Dermis microvascular lymphatic vessel endothelial cell (primary cell): ENCODE measurements around the gene MYH7. TPM values are rescaled to one million over a fixed set of nuclear protein-coding genes. Genes with fewer than 3 reads are reported as not detected.

Source experiments
- DNase-seq, 2 donors: peaks; one replicate each; pipeline versions ENCODE4 v3.0.0 to v3.0.0-alpha.2; 2010; ENCODE audit warnings: low read depth in 2 of 2
- total RNA-seq: library from RNA; depleted of rRNA; stranded (reverse); fragments of >200 nt; gene quantifications from 2 replicates; pipeline ENCODE4 v1.2.1, GENCODE V29; 2014

MYH7 gene
- total RNA-seq, 1 donor from 2014 or later: not detected

DNA sequence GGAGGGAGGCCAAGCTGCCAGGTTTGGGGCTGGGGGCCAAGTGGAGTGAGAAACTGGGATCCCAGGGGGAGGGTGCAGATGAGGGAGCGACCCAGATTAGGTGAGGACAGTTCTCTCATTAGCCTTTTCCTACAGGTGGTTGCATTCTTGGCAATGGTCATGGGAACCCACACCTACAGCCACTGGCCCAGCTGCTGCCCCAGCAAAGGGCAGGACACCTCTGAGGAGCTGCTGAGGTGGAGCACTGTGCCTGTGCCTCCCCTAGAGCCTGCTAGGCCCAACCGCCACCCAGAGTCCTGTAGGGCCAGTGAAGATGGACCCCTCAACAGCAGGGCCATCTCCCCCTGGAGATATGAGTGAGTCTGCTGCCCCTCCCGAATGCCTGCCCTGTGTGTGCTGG is 62.4 kb downstream of the MYH7 start:
- DNase-seq: no peak

DNA sequence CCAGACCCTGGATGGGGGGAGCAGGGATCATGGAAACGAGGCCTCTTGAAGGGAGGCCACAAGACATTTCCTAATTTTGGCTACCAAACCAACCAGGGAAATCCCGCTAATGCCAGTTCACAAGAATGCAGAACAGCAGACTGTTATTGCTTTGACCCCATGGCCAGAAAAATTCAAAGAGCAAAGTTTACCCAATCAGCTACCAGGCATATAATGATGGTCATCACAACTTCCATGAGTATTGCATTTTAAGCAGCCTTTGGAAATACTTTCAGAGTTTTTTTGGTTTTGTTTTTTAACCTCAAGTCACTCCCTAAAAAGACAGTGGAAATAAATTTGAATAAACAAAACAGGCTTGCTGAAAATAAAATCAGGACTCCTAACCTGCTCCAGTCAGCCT is 63.0 kb downstream of the MYH7 start, which contains the start of gene IL25:
Gene IL25, plus strand, starts transcription at position 301 of the 400 bp plus-strand sequence.
- no peak for DNase-seq

DNA sequence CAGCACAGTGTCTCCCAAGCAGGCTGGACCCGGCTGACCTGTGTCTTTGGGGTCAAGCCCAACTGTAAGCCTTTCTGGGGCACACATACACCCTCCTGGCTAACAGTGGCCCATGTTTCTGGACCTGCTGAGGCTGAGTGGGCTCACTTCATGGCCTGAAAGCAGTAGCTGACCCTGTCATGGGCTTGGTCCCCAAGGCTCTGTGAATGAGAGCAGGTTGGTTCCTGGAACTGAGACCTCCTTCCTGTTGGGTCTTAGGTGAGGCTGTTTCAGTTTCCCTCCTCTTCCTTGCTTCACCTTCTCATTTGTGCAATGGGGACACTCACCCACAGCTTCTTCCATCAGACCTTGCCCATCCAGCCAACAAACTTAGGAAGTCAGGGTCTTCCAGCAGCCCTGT is 63.6 kb downstream of the MYH7 start:
- DNase-seq: no peak

DNA sequence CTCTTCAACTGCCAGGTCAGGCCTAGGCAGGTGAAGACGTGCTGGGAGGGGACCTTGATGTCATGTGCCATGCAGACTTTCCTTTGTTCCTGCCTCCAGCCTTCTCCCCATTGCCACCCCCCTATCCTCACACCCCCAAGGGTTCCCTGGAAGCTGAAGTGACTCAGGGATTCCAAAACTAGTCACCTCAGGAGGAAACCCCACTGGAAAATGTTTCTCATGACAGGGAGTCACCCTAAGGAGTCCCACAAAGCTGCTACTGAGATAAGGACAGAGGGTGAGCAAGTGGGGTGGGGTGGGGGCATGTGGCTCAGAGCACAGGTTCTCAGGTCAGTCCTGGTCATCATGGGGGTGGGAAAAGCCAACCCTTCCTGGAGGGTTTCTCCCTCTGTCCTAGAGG is 65.2 kb downstream of the MYH7 start:
- no peak for DNase-seq

DNA sequence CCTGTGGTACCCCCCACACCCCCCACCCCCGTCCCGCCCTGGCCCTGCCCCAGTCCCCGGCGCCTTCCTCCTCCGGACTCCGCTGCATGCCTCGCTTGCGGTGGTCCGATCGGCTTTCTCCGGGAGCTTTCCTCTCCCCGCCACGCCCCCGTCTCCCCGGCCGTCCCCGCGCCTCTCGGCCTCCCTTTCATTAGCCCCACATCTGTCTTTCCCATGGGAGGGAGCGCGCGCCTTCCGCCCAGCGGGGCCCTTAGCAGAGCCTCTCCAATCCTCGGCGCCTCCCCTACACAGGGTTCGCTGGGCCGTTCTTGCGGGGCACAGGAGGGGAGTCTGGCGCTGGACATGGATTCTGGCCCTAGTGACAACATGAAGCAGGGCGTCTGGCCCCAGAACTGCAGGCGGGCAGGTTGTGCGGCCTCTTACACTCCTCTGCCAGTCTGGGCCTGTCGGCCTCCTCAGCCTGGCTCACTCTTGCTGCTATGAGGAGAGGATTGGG is 69.0 kb downstream of the MYH7 start:
- no peak for DNase-seq

DNA sequence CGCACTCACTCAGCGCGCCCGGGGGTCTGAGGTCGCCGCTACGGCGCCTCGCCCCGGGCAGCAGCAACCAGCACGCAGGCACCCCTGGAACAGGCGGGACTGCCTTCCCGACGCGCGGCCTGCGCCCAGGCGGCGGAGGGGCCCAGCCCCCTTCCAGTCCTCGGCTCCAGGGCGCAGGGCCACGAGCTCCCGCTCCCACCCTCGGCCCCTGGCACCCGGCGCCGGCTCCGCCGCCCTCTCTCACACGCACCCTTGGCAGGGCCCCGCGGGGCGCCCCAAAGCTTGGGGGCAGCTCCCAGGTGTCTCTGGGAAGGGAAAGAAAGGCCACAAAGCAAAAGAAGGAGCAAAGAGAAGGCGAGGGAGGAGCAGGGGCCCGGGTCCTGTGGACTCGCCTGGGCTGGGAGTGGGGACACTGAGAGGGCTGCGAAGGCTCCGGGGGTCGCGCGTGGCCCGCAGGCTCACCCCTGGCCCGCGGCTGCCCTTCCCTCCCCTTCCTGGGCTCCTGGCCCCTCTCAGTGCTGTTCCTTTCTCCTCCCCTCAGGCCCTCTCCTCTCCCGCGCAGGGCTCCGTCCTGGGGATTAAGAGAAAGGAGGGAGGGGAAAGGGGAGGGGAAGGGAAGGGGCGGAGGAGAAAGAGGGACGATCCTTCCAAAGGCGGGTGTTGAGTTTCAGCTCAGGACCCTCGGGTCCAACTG is 69.6 kb downstream of the MYH7 start:
- DNase-seq: no peak

DNA sequence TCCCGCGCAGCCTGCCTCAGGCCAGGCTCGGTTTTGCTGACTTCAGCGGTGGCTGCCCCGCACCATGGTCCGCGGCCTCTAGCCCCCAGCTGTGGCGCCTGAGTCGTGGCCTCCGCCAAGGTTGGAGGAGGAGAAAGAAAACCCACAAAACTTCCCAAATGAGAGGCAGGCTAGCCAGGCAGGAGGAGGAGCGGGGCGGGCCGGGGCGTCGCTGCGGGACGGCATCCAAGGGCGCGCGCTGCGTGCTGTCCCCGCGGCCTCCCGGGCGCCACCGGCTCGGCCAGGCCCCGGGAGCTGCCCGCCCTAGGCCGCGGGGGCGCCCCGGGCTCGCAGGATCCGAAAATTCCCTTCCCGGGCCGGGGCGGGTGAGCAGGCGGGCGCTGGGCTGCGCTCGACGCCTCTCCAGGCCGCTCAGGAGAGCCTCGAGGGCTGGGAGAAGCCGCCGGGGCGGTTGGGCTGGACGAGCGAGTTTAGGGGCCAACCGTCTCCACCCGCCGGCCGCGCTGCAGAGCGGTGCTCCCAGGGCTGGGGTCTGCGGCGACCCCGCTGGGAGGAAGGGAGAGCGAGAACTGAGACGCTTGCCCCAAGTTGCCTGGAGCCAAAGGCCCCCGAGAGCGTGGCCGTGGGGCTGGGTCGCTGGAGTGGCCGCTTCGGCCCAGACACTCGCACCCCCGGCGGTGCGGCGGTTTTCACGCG is 70.3 kb downstream of the MYH7 start, which contains the start of gene EFS:
Gene EFS, minus strand, starts transcription at position 137 of the 696 bp plus-strand sequence. CDS start 147 bp downstream, outside the sequence.
- no peak for DNase-seq

DNA sequence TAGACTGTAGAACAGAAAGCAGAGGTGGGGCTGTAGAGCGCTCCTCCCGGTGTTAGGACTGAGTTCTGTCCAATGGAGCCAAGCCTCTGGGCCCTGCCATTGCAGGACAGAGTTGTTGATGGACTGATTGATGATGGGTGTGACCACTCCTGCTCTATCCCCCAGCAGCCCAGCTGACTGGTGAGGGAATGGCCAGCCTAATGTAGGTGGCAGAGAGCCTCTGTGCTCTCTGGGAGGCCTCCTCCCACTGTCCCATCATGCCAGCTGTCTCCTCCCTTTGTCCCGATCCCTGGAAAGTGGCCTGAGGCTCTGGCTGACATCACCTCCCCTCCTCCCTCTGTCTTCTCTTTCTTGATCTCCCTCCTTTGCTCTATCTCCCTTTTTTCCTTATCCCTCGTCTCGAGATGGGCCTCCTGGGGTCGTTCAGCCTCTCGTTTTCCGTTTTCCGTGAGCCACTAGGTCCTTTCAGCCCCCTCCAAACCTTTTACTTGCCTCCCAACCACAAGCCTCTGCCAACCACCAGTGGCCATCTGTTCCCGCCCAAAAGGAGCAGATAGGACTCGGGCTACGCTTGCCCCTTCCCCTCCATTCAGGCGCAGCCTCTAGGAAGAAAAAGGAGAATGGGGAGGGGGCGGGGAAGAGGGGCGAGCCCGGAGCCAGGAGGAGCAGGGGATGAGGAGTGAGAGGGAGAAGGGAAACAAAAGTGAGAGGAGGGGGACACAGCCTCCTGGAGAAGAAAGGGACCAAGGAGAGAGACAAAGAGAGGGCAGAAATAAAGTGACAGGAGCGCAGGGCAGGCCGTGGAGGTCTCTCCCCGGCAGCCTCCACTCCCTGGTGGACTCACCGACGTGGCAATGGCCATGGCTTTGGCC is 71.1 kb downstream of the MYH7 start:
- no peak for DNase-seq

Other genes with a start within 250 kb of the MYH7 start
- not detected in 2 replicates for gene RNF212B, start 197.7 kb downstream of the MYH7 start, total RNA-seq
- 3.1 and 4.6 TPM in 2 replicates for gene HOMEZ, start 149.5 kb downstream of the MYH7 start, total RNA-seq
- gene PPP1R3E, start 132.8 kb downstream of the MYH7 start, total RNA-seq: 1.7 and 2.9 TPM in 2 replicates
- 10.9 and 16.3 TPM in 2 replicates for gene BCL2L2, start 128.8 kb downstream of the MYH7 start, total RNA-seq
- gene PABPN1, start 114.2 kb downstream of the MYH7 start, total RNA-seq: 67.0 and 90.6 TPM in 2 replicates
- gene SLC22A17, start 82.8 kb downstream of the MYH7 start, total RNA-seq: 0.13 and 0.38 TPM in 2 replicates
- gene EFS, start 70.5 kb downstream of the MYH7 start, total RNA-seq: not detected in 2 replicates
- under 0.01 TPM in 1 of 2 replicates, not detected in the other for gene IL25, start 62.9 kb downstream of the MYH7 start, total RNA-seq
- not detected in 2 replicates for gene CMTM5, start 58.6 kb downstream of the MYH7 start, total RNA-seq
- not detected in 2 replicates for gene MYH6, start 27.4 kb downstream of the MYH7 start, total RNA-seq
- gene NGDN, start 34.0 kb upstream of the MYH7 start, total RNA-seq: 35.8 and 36.7 TPM in 2 replicates
- 0.13 TPM in 2 replicates for gene ZFHX2, start 116.1 kb upstream of the MYH7 start, total RNA-seq
- gene THTPA, start 120.6 kb upstream of the MYH7 start, total RNA-seq: 4.6 and 7.3 TPM in 2 replicates
- 20.4 and 28.6 TPM in 2 replicates for gene AP1G2, start 132.1 kb upstream of the MYH7 start, total RNA-seq
- under 0.01 and 0.13 TPM in 2 replicates for gene JPH4, start 143.1 kb upstream of the MYH7 start, total RNA-seq
- 1.7 and 2.0 TPM in 2 replicates for gene DHRS2, start 200.7 kb upstream of the MYH7 start, total RNA-seq